IPS-18a (cell line): ENCODE data around the gene IL22RA1.

Source experiments
- H3K27ac ChIP-seq: one replicate; pipeline ENCODE4 v1.5.1; 2013; ENCODE audit warnings: low read length
- H3K27me3 ChIP-seq: one replicate; pipeline ENCODE4 v1.6.1; 2013; ENCODE audit warnings: mild to moderate bottlenecking, low read length; ENCODE audit not compliant: control insufficient read depth, insufficient read depth
- H3K36me3 ChIP-seq: one replicate; pipeline ENCODE4 v1.6.1; 2013; ENCODE audit warnings: low read depth, low read length; ENCODE audit not compliant: control insufficient read depth
- H3K4me1 ChIP-seq: one replicate; pipeline ENCODE4 v1.6.1; 2013; ENCODE audit warnings: low read depth, low read length; ENCODE audit not compliant: control insufficient read depth
- H3K4me3 ChIP-seq: one replicate; pipeline ENCODE4 v1.5.1; 2013; ENCODE audit warnings: low read length
- H3K9ac ChIP-seq: one replicate; pipeline ENCODE4 v1.6.1; 2013; ENCODE audit warnings: mild to moderate bottlenecking, low read length, moderate library complexity
- H3K9me3 ChIP-seq: one replicate; pipeline ENCODE4 v1.6.1; 2013; ENCODE audit warnings: low read depth, low read length; ENCODE audit not compliant: control insufficient read depth

Gene IL22RA1

DNA sequence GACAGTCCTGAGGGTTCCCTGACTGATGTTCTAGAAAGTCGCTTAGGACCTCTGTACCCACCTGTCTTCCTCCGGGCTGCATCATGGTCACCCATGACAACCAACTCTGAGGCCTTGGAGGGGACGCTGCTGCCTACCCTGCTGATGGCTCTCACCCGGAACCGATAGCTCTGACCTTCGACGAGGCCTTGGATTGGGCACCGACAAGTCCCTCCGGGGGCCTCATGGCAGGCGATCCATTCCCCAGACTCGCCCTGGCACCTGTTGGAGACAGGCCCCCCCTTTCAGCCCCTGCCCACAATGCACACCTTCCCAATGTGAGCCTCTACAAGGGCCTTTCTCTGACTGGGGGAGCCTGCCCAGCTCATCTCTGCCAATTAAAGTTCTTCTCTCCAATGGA is 52.2 kb downstream of the IL22RA1 start:
- Histone ChIP-seq H3K36me3 (no peaks in the 10 kb centered on the region), H3K9ac (no peak overlapping the region), H3K4me1 (no peaks in the 10 kb centered on the region), H3K4me3 (no peak overlapping the region), H3K27ac (no peak overlapping the region), H3K27me3 (no peaks in the 10 kb centered on the region), H3K9me3 (no peaks in the 10 kb centered on the region)

DNA sequence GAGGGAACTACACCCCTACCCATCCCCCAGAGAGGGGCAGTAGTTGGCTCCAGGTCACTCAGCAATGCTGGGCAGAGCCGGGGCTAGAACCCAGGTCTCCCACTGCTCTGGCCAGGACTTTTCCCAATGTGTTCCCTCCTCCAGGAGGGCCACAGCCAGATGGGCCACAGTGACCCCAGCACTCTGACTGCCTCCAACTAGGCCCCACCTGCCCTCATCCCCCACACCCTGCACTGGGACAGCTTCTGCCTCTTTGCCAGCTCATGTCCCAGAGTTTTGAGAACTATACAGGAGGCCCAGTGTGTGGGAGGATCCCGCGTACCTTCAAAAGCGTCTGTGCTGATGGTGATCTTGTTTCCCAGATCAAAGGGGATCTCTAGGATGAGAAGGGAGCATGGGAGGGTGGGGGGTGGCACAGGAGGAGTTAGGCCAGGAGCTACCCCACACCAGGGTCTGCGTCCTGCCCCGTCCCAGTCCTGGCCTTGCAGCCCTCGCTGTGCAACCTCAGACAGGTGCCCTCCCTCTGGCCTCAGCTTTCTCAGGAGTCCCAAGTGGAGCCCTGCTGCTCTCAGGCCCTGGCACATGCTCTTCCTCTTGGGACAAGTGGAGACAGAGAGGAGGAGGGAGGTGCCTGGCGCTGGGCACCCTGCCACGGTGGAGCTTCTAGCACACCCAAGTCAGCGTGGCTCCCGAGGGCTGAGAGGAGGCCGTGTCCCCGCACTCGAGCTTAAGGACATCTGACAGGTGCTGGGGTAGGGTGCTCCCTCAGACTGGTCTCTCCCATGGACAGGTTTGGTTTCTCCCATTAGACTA is 53.0 kb downstream of the IL22RA1 start:
- H3K9ac ChIP-seq = no peak overlapping the region
- no peak overlapping the region for H3K4me3 ChIP-seq
- no peaks in the 10 kb centered on the region for H3K4me1 ChIP-seq
- no peaks in the 10 kb centered on the region for H3K36me3 ChIP-seq
- no peaks in the 10 kb centered on the region for H3K9me3 ChIP-seq
- no peaks in the 10 kb centered on the region for H3K27me3 ChIP-seq
- H3K27ac ChIP-seq = no peak overlapping the region

DNA sequence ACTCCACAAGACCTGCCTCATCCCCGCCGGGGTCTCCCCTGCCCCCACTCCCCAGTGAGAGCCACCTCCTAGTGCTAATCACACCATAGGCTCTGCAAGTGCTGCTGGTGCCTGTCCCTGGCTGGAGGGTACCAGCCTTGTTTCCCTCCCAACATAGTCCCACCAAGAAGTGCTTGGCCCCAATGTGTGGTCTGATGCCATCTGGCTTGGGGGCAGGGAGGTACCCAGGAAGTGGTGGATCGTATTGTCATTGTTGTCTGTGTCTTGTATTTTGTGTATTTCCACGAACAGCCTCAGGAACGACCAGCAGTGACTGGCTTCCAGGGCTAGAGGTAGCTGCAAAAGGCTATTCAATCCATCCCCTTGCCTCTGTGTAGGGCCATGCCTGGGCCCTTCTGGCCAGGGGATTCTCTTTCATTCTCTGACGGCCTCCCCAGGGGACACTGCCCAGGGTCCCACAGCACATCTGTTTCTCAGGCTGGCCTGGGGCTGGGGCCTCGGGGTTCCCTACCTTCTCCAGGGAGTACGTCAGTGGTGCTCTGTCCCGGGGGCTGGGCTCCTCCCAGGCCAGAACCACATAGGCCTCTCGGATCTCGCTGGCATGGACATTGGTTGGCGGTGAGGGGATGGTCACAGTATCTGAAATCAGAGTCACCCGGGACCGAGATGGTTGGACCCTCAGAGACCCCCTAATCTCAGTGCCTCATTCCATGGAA is 53.8 kb downstream of the IL22RA1 start:
- Histone ChIP-seq H3K4me1 (no peaks in the 10 kb centered on the region), H3K4me3 (no peak overlapping the region), H3K9ac (no peak overlapping the region), H3K9me3 (no peaks in the 10 kb centered on the region), H3K36me3 (no peaks in the 10 kb centered on the region), H3K27ac (no peak overlapping the region), H3K27me3 (no peaks in the 10 kb centered on the region)

DNA sequence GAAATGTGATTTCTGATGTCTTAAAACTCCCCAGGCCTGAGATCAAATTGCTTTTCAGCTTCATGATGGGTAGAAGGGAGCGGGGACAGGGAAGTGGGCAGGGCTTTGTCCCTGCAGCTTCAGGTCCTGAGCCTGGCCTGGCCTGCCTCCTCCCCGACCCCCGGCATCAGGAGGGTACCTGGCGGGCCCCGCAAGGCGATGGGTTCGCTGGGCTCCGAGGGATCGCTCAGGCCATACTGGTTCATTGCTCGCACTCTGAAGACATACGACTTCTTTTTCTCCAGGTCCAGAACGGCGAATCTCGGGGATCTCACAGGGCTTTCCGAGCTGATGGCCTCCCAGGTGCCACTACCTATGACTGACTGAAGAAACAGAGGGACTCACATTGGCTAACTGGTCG is 56.5 kb downstream of the IL22RA1 start:
- no peak overlapping the region for H3K4me3 ChIP-seq
- H3K27me3 ChIP-seq = no peaks in the 10 kb centered on the region
- no peaks in the 10 kb centered on the region for H3K36me3 ChIP-seq
- no peaks in the 10 kb centered on the region for H3K9me3 ChIP-seq
- H3K4me1 ChIP-seq = no peaks in the 10 kb centered on the region
- no peak overlapping the region for H3K9ac ChIP-seq
- H3K27ac ChIP-seq = no peak overlapping the region

DNA sequence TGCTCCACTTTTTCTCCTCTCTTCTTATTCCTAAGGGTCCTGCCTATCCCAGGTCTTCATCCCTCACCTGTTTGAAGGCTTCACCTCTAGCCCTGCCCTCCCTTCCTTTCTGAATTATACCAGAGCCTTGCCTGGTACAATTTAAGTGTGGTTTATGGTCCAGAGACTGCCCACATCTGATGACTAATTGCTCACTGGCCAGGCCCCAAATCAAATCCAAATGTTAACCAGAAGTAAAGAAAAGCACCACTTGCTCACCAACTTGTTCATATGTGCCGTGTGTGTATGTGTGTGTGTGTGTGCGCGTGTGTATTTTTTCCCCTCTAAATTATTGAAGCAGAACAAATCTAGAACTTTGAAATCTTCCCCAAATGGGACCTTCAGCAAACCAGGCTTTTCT is 57.4 kb downstream of the IL22RA1 start:
- Histone ChIP-seq H3K27me3 (no peaks in the 10 kb centered on the region), H3K4me3 (no peak overlapping the region), H3K4me1 (no peaks in the 10 kb centered on the region), H3K36me3 (no peaks in the 10 kb centered on the region), H3K9ac (no peak overlapping the region), H3K9me3 (no peaks in the 10 kb centered on the region), H3K27ac (no peak overlapping the region)

DNA sequence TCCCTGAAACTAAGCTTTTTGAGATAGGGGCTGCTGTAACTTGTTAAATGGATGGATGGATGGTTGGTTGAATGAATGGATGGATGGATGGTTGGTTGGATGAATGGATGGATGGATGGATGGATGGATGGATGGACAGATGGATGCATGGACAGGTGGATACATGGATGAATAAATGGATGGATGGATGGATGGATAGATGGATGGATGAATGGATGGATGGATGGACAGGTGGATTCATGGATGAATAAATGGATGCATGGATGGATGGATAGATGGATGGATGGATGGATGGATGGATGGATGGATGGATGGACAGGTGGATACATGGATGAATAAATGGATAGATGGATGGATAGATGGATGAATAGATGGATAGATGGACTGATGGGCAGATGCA is 57.9 kb downstream of the IL22RA1 start:
- Histone ChIP-seq H3K9me3 (no peaks in the 10 kb centered on the region), H3K36me3 (no peaks in the 10 kb centered on the region), H3K4me1 (no peaks in the 10 kb centered on the region), H3K27me3 (no peaks in the 10 kb centered on the region), H3K9ac (no peak overlapping the region), H3K27ac (no peak overlapping the region), H3K4me3 (no peak overlapping the region)

DNA sequence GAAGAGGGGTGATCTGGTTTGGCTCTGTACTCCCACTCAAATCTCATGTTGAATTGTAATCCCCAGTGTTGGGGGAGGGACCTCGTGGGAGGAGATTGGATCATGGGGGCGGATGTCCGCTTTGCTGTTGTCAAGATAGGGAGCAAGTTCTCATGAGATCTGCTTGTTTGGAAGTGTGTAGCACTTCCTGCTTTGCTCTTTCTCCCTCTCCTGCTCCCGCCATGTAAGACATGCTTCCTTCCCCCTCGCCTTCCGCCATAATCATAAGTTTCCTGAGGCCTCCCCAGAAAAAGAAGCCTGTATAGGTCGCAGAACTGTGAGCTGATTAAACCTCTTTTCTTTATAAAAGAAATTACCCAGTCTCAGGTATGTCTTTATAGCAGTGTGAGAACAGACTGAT is 58.9 kb downstream of the IL22RA1 start:
- Histone ChIP-seq H3K36me3 (no peaks in the 10 kb centered on the region), H3K27ac (no peak overlapping the region), H3K9me3 (no peaks in the 10 kb centered on the region), H3K27me3 (no peaks in the 10 kb centered on the region), H3K4me3 (no peak overlapping the region), H3K4me1 (no peaks in the 10 kb centered on the region), H3K9ac (no peak overlapping the region)

DNA sequence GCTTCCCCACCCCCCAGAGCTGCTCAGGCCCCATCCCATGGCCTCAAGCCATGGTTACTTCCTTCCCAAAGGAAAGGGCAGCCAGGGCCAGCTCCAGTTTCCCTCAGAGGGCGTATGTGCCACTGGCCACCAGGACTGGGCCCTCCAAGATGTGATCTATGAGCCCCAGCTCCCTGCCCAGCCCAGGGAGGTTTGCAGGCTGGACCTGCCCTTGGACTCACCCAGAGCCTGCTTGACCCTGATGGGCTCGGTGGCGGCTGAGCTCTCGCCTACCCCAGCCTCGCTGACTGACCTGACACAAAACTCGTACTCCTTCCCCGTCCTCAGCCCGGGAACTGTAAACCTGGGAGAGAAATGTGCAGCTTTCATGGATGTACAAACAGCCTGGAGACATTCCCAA is 60.6 kb downstream of the IL22RA1 start:
- Histone ChIP-seq H3K4me3 (no peak overlapping the region), H3K4me1 (peaks cover 4% of the 10 kb centered on the region), H3K27me3 (no peaks in the 10 kb centered on the region), H3K9me3 (no peaks in the 10 kb centered on the region), H3K27ac (no peak overlapping the region), H3K36me3 (no peaks in the 10 kb centered on the region), H3K9ac (no peak overlapping the region)

DNA sequence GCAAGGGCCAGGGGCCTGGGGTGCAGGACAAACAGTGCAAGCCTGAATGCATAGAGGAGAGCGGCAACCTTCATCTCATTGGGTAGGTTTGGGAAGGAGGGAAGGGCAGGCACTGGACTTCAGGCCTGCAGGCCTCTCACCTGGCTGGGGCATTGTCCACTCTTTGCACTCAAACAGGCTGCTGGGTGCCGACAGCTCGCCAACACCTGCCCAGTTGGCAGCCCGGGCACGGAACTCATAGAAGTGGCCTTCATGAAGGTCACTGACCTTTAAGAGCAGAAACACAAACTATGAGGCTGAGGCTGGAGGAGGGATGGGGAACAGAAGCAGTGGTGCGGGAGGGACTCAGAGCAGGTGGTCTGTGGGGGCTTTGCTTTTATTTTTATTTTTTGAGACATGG is 61.8 kb downstream of the IL22RA1 start:
- no peaks in the 10 kb centered on the region for H3K36me3 ChIP-seq
- H3K27me3 ChIP-seq = no peaks in the 10 kb centered on the region
- H3K4me1 ChIP-seq = peaks cover 4% of the 10 kb centered on the region
- H3K27ac ChIP-seq = no peak overlapping the region
- no peak overlapping the region for H3K9ac ChIP-seq
- no peaks in the 10 kb centered on the region for H3K9me3 ChIP-seq
- H3K4me3 ChIP-seq = no peak overlapping the region

DNA sequence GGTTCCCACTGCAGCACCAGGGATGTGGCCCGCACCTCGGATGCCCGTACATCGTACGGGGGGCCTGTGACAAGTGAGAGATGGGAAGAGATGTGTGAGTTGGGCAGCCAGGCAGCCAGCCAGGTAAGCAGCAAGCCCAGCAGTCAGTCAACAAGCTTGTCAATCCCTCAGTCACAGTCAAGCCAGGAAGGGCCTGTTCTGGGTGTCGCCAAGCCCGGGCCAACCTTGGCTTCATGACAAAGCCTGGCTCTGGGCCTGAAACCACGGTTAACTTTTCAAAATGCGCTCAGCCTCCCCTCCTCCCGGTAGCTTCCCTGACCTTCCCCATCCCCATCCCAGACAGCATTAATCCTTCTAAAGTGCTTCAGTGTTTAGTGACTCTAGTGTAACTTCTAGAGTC is 62.8 kb downstream of the IL22RA1 start:
- no peaks in the 10 kb centered on the region for H3K36me3 ChIP-seq
- H3K27me3 ChIP-seq = no peaks in the 10 kb centered on the region
- H3K9me3 ChIP-seq = no peaks in the 10 kb centered on the region
- no peak overlapping the region for H3K4me3 ChIP-seq
- no peak overlapping the region for H3K9ac ChIP-seq
- H3K27ac ChIP-seq = no peak overlapping the region
- H3K4me1 ChIP-seq = peaks cover 4% of the 10 kb centered on the region

DNA sequence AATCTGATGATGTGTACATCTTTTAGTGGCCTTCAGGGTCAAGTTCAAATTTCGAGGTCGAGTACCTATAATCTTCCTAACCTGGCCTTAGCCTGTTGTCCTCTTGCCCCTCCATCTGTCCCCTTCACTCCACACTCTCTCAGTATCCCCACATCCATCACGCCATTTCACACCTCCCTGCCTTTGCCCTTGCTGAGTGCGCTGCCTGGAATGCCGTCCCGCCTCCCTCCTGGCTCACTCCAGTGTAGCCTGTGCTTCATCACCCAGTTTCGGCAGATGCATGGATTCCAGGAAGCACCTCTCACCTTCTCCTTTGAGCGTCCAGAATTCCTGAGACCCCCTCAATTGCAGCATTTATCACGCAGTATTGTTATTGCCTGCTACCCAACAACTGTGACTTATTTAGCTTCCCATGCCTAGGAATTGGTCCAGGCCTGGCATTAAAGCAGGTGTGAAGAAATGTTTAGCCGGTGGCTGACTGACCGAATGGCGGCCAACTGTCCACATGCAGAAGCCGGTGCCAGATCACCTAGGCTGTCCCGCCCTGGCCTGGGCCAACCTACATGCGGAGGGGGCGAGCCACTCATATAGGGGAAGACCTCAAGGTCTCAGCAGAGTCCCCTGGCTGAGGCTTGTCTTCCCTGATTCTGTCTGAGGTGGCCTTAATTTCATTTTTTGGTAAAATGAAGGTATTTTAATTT is 65.5 kb downstream of the IL22RA1 start:
- Histone ChIP-seq H3K4me3 (no peak overlapping the region), H3K27me3 (no peaks in the 10 kb centered on the region), H3K36me3 (no peaks in the 10 kb centered on the region), H3K9ac (no peak overlapping the region), H3K27ac (no peak overlapping the region), H3K4me1 (peaks cover 4% of the 10 kb centered on the region), H3K9me3 (no peaks in the 10 kb centered on the region)
